Mucosa of descending colon (tissue), 3 donors: ENCODE measurements around the gene LCN1. TPM values are rescaled to one million over a fixed set of nuclear protein-coding genes. Genes with fewer than 3 reads are reported as not detected.

Experiments used
- ATAC-seq: fragments of 200-7000 bp; cut with Tn5 transposase; one replicate; pipeline ENCODE4 v1.9.1; 2020; ENCODE audit warnings: mild to moderate bottlenecking, moderate library complexity
- DNase-seq, 3 donors: peaks; one replicate each; pipeline ENCODE4 v3.0.0-alpha.2; 2020
- H3K36me3 ChIP-seq: fragments of 200-600 bp; one replicate; pipeline ENCODE4 v1.8.0; 2021; ENCODE audit warnings: low read depth, mild to moderate bottlenecking
- H3K4me1 ChIP-seq: fragments of 200-600 bp; one replicate; pipeline ENCODE4 v1.8.0; 2021; ENCODE audit warnings: low read depth, mild to moderate bottlenecking
- H3K4me3 ChIP-seq: fragments of 200-600 bp; one replicate; pipeline ENCODE4 v1.8.0; 2021; ENCODE audit warnings: mild to moderate bottlenecking
- H3K9me3 ChIP-seq: fragments of 200-600 bp; one replicate; pipeline ENCODE4 v1.8.0; 2021; ENCODE audit warnings: mild to moderate bottlenecking
- CTCF ChIP-seq: fragments of 200-600 bp; IDR thresholded peaks from one replicate; pipeline ENCODE4 v1.8.0; 2022; ENCODE audit warnings: antibody characterized with exemption, mild to moderate bottlenecking
- intact Hi-C, 2 donors: fragments of 100-400 bp; cut with DNase I in 1 of 2; cut with micrococcal nuclease in 1 of 2; formaldehyde crosslinking; loops; one replicate each; pipeline versions ENCODE4 v1.11.0 to v1.11.1; 2022; cut with DNase I, micrococcal nuclease
- total RNA-seq, 3 donors: library from RNA; stranded (reverse); fragmentation: NEBNext Ultra II Directional in 2 of 3; extraction: Animal tissue kit (Norgen Biotek cat#: 25700) in 2 of 3; gene quantifications; one replicate each; pipeline versions ENCODE4 v1.2.1 to v1.2.4, GENCODE V29; 2021 to 2023
- donor health status: DM: no; HTN: no; CAD: no; lungs with moderate emphysema.
- donor health status: DM: no; HTN: no; CAD: no.
- donor health status: DM: no; HTN: yes; CAD: no.

The LCN1 gene
- total RNA-seq, 3 donors from 2014 or later: not detected

GRCh38 chr9:135515083-135515951, 5.9 kb upstream of the LCN1 start:
- Histone ChIP-seq H3K4me1 (no peaks in the 10 kb centered on the region), H3K4me3 (no peak overlapping the region), H3K36me3 (no peaks in the 10 kb centered on the region), H3K9me3 (no peaks in the 10 kb centered on the region)
- no peak for TF ChIP-seq CTCF
- DNase-seq: no peak
- intact Hi-C loops: no loop called here
- ATAC-seq: no peak

GRCh38 chr9:135516132-135516860, 4.9 kb upstream of the LCN1 start:
- Histone ChIP-seq H3K36me3 (no peaks in the 10 kb centered on the region), H3K9me3 (no peaks in the 10 kb centered on the region), H3K4me3 (no peak overlapping the region), H3K4me1 (no peaks in the 10 kb centered on the region)
- DNase-seq (no peak), ATAC-seq (no peak)
- no peak for TF ChIP-seq CTCF
- intact Hi-C loops: no loop called here

GRCh38 chr9:135517407-135517822, 3.8 kb upstream of the LCN1 start:
- TF ChIP-seq CTCF: no peak
- DNase-seq: no peak
- no peak for ATAC-seq

GRCh38 chr9:135519179-135519971, 1.9 kb upstream of the LCN1 start:
- intact Hi-C loops: no loop called here
- H3K9me3 ChIP-seq: no peaks in the 10 kb centered on the region
- no peaks in the 10 kb centered on the region for H3K36me3 ChIP-seq
- no peak for ATAC-seq
- no peak for TF ChIP-seq CTCF
- no peak for DNase-seq
- H3K4me3 ChIP-seq: no peak overlapping the region
- no peaks in the 10 kb centered on the region for H3K4me1 ChIP-seq

More at GRCh38 chr9:135517407-135517822, 3.8 kb upstream of the LCN1 start:
- intact Hi-C loops: no loop called here
- no peaks in the 10 kb centered on the region for H3K36me3 ChIP-seq
- H3K4me1 ChIP-seq: no peaks in the 10 kb centered on the region
- no peaks in the 10 kb centered on the region for H3K9me3 ChIP-seq
- no peak overlapping the region for H3K4me3 ChIP-seq

DNA sequence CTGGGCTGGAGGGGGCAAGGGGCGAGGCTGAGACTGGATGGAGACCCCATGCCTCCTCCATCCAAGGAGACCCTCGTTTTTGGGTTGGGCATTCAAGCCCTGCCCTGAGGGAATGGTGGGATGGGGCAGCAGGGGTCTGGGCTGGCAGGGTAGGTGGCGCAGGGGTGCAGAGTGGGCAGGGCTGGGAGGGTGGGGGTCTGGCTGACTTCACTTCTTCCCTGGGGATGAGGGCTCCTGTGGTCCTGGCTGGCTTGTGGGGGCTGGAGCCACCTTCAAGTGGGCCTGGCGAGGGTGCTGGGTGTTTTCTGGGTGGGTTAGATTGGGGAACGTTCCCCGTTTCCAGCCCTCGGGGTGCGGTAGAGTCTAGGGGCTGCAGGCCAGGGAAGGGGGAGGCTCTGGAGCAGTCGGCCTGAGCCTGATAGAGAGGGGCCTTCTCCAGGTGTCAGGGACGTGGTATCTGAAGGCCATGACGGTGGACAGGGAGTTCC, 412 bp downstream of the LCN1 start:
- Histone ChIP-seq H3K4me3 (no peak overlapping the region), H3K36me3 (no peaks in the 10 kb centered on the region), H3K4me1 (no peaks in the 10 kb centered on the region), H3K9me3 (no peaks in the 10 kb centered on the region)
- intact Hi-C loops: no loop called here
- ATAC-seq (no peak), DNase-seq (no peak)
- TF ChIP-seq CTCF: no peak
